H9 (cell line): ENCODE results near the gene UPF2. TPM values are rescaled to one million over a fixed set of nuclear protein-coding genes. Genes with fewer than 3 reads are reported as not detected.

Source experiments
- DNase-seq: peaks from one replicate; pipeline ENCODE4 v3.0.0-alpha.2; 2017
- H2AFZ ChIP-seq: one replicate; pipeline ENCODE4 v1.6.1; 2013; ENCODE audit warnings: mild to moderate bottlenecking, low read length, control low read depth, moderate library complexity
- H2AK5ac ChIP-seq: 2 replicates; pipeline ENCODE4 v1.6.1; 2013; ENCODE audit warnings: low read length, control low read depth, mixed read lengths; ENCODE audit not compliant: insufficient read length
- H2BK120ac ChIP-seq: one replicate; pipeline ENCODE4 v1.6.1; 2013; ENCODE audit warnings: low read depth, mild to moderate bottlenecking, low read length, control low read depth, inconsistent platforms; ENCODE audit not compliant: poor library complexity, severe bottlenecking
- H2BK12ac ChIP-seq: 2 replicates; pipeline ENCODE4 v1.6.1; 2013; ENCODE audit warnings: low read length, control low read depth, mixed read lengths, low read depth; ENCODE audit not compliant: insufficient read length
- H2BK15ac ChIP-seq: 2 replicates; pipeline ENCODE4 v1.6.1; 2013; ENCODE audit warnings: low read depth, low read length, control low read depth
- H2BK20ac ChIP-seq: one replicate; pipeline ENCODE4 v1.6.1; 2013; ENCODE audit warnings: low read depth, mild to moderate bottlenecking, low read length, control low read depth, inconsistent platforms; ENCODE audit not compliant: poor library complexity, severe bottlenecking
- H2BK5ac ChIP-seq: 2 replicates; pipeline ENCODE4 v1.6.1; 2013; ENCODE audit warnings: low read length, control low read depth, mixed read lengths; ENCODE audit not compliant: insufficient read length
- H3K14ac ChIP-seq: 2 replicates; pipeline ENCODE4 v1.6.1; 2013; ENCODE audit warnings: low read length, control low read depth; ENCODE audit not compliant: insufficient read depth
- H3K18ac ChIP-seq: 2 replicates; pipeline ENCODE4 v1.6.1; 2013; ENCODE audit warnings: low read depth, mild to moderate bottlenecking, mixed read lengths, low read length, control low read depth; ENCODE audit not compliant: insufficient read length
- H3K23ac ChIP-seq: 2 replicates; pipeline ENCODE4 v1.6.1; 2013; ENCODE audit warnings: low read length, control low read depth, mixed read lengths, low read depth; ENCODE audit not compliant: insufficient read length
- H3K23me2 ChIP-seq: 2 replicates; pipeline ENCODE4 v1.6.1; 2013; ENCODE audit warnings: low read depth, mild to moderate bottlenecking, mixed read lengths, low read length, control low read depth; ENCODE audit not compliant: insufficient read length, poor library complexity, severe bottlenecking
- H3K27ac ChIP-seq: 2 replicates; pipeline ENCODE4 v1.5.1; 2013; ENCODE audit warnings: low read length, control low read depth, mixed read lengths, low read depth; ENCODE audit not compliant: insufficient read length
- H3K27me3 ChIP-seq: 2 replicates; pipeline ENCODE4 v1.6.1; 2013; ENCODE audit warnings: low read length, control low read depth, inconsistent platforms; ENCODE audit not compliant: insufficient read depth
- H3K4ac ChIP-seq: 2 replicates; pipeline ENCODE4 v1.6.1; 2013; ENCODE audit warnings: low read depth, mild to moderate bottlenecking, control low read depth, inconsistent platforms, low read length, moderate library complexity
- H3K4me1 ChIP-seq: 2 replicates; pipeline ENCODE4 v1.6.1; 2013; ENCODE audit warnings: low read length, control low read depth, inconsistent platforms; ENCODE audit not compliant: insufficient read depth
- H3K4me2 ChIP-seq: 2 replicates; pipeline ENCODE4 v1.6.1; 2013; ENCODE audit warnings: low read length, control low read depth, mixed read lengths; ENCODE audit not compliant: insufficient read length, insufficient read depth
- H3K56ac ChIP-seq: 2 replicates; pipeline ENCODE4 v1.6.1; 2013; ENCODE audit warnings: low read depth, mild to moderate bottlenecking, mixed read lengths, low read length, control low read depth; ENCODE audit not compliant: insufficient read length
- H3K79me1 ChIP-seq: 2 replicates; pipeline ENCODE4 v1.6.1; 2013; ENCODE audit warnings: low read depth, mild to moderate bottlenecking, moderate library complexity, low read length, control low read depth, inconsistent platforms; ENCODE audit not compliant: insufficient read depth, poor library complexity, severe bottlenecking
- H3K79me2 ChIP-seq: 2 replicates; pipeline ENCODE4 v1.6.1; 2013; ENCODE audit warnings: low read length, control low read depth, inconsistent platforms; ENCODE audit not compliant: insufficient read depth
- H3K9ac ChIP-seq: 2 replicates; pipeline ENCODE4 v1.6.1; 2013; ENCODE audit warnings: low read length, control low read depth, mixed read lengths; ENCODE audit not compliant: insufficient read length; ENCODE audit errors: extremely low read depth
- H3K9me3 ChIP-seq: one replicate; pipeline ENCODE4 v1.6.1; 2013; ENCODE audit warnings: low read depth, low read length, inconsistent platforms; ENCODE audit not compliant: control insufficient read depth
- H3T11ph ChIP-seq: one replicate; pipeline ENCODE4 v1.6.1; 2013; ENCODE audit warnings: mild to moderate bottlenecking, low read length, control low read depth, inconsistent platforms
- H4K20me1 ChIP-seq: one replicate; pipeline ENCODE4 v1.6.1; 2013; ENCODE audit not compliant: control insufficient read depth, insufficient read length, insufficient read depth
- H4K5ac ChIP-seq: 2 replicates; pipeline ENCODE4 v1.6.1; 2013; ENCODE audit warnings: low read depth, mild to moderate bottlenecking, mixed read lengths, low read length, control low read depth; ENCODE audit not compliant: insufficient read length
- H4K8ac ChIP-seq: replicated peaks from 2 replicates; pipeline ENCODE4 v1.6.1; 2013; ENCODE audit warnings: low read length, control low read depth, mixed read lengths, low read depth; ENCODE audit not compliant: insufficient read length
- H4K91ac ChIP-seq: 2 replicates; pipeline ENCODE4 v1.6.1; 2013; ENCODE audit warnings: low read depth, mild to moderate bottlenecking, moderate library complexity, mixed read lengths, low read length, control low read depth; ENCODE audit not compliant: insufficient read length
- H3K27ac Mint-ChIP-seq, 3 experiments: 2 replicates in 2 of 3; 3 replicates in 1 of 3; pipeline ENCODE4 v1.8.0; 2020 to 2021; ENCODE audit warnings: mixed read lengths in 3 of 3, mild to moderate bottlenecking in 1 of 3, moderate library complexity in 1 of 3
- H3K27me3 Mint-ChIP-seq: 2 replicates; pipeline ENCODE4 v1.8.0; 2021; ENCODE audit warnings: low read depth, mild to moderate bottlenecking, moderate library complexity, mixed read lengths
- H3K36me3 Mint-ChIP-seq, 3 experiments: 2 replicates in 2 of 3; 3 replicates in 1 of 3; pipeline ENCODE4 v1.8.0; 2020 to 2021; ENCODE audit warnings: low read depth in 3 of 3, mixed read lengths in 3 of 3; ENCODE audit not compliant: insufficient read depth in 1 of 3
- H3K4me1 Mint-ChIP-seq, 2 experiments: 2 replicates each; pipeline ENCODE4 v1.8.0; 2020; ENCODE audit warnings: mixed read lengths in 2 of 2
- H3K4me3 Mint-ChIP-seq, 2 experiments: 2 replicates in 1 of 2; 3 replicates in 1 of 2; pipeline ENCODE4 v1.8.0; 2020 to 2021; ENCODE audit warnings: mild to moderate bottlenecking in 2 of 2, mixed read lengths in 2 of 2, moderate library complexity in 1 of 2
- H3K9me3 Mint-ChIP-seq, 2 experiments: 2 replicates in 1 of 2; 3 replicates in 1 of 2; pipeline ENCODE4 v1.8.0; 2020; ENCODE audit warnings: mild to moderate bottlenecking in 2 of 2, mixed read lengths in 2 of 2, moderate library complexity in 1 of 2
- WGBS: extraction: QIAGEN DNeasy Blood & Tissue Kit; methylation state at CpG from one replicate; pipeline ENCODE4 v1.1.7; 2013; ENCODE audit warnings: missing lambda C conversion rate, low lambda C conversion rate, mixed read lengths; ENCODE audit not compliant: insufficient read length; ENCODE audit errors: extremely low coverage; 5-methylcytosine and 5-hydroxymethylcytosine counted together
- total RNA-seq: library from RNA; stranded (reverse); gene quantifications from 2 replicates; pipeline ENCODE4 v1.2.1, GENCODE V29; 2021
- TF ChIP-seq, protein P1 (sequence below): fragments of 200-600 bp; sonication (generic); conservative IDR thresholded peaks from 3 replicates; pipeline ENCODE4 v1.8.0; 2021; ENCODE audit warnings: antibody characterized with exemption, mild to moderate bottlenecking

The UPF2 gene
- total RNA-seq, 1 experiment from 2014 or later: 34.1 TPM

GRCh38 chr10:12081879-12082557 is 39.4 kb upstream of the UPF2 start:
- no peaks in the 10 kb centered on the region for H3K79me2 ChIP-seq
- H3K9ac ChIP-seq: no peak overlapping the region
- H2BK12ac ChIP-seq: no peak overlapping the region
- no peak overlapping the region for H2AFZ ChIP-seq
- H3K27me3 Mint-ChIP-seq: no peaks in the 10 kb centered on the region
- H3K79me1 ChIP-seq: peaks cover 3% of the 10 kb centered on the region
- no CpG with 5 or more reads among the region's 6 CpGs for WGBS
- H2BK15ac ChIP-seq: no peak overlapping the region
- no peak overlapping the region for H3K27ac ChIP-seq
- H3K9me3 Mint-ChIP-seq: no peaks in the 10 kb centered on the region
- H2AK5ac ChIP-seq: no peak overlapping the region
- TF ChIP-seq, protein P1, sequence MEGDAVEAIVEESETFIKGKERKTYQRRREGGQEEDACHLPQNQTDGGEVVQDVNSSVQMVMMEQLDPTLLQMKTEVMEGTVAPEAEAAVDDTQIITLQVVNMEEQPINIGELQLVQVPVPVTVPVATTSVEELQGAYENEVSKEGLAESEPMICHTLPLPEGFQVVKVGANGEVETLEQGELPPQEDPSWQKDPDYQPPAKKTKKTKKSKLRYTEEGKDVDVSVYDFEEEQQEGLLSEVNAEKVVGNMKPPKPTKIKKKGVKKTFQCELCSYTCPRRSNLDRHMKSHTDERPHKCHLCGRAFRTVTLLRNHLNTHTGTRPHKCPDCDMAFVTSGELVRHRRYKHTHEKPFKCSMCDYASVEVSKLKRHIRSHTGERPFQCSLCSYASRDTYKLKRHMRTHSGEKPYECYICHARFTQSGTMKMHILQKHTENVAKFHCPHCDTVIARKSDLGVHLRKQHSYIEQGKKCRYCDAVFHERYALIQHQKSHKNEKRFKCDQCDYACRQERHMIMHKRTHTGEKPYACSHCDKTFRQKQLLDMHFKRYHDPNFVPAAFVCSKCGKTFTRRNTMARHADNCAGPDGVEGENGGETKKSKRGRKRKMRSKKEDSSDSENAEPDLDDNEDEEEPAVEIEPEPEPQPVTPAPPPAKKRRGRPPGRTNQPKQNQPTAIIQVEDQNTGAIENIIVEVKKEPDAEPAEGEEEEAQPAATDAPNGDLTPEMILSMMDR: no peak
- H4K91ac ChIP-seq: no peak overlapping the region
- no peak for DNase-seq
- H3K27ac Mint-ChIP-seq: peak overlapping the region in 1 of 3 experiments; percentile 70; a peak in 1 of 7 replicates
- H3K23ac ChIP-seq: no peak overlapping the region
- no peak overlapping the region for H2BK5ac ChIP-seq
- no peaks in the 10 kb centered on the region for H3K23me2 ChIP-seq
- H3K27me3 ChIP-seq: no peaks in the 10 kb centered on the region
- no peaks in the 10 kb centered on the region; a peak in 1 of 4 replicates for H3K4me1 Mint-ChIP-seq
- H3K4ac ChIP-seq: no peak overlapping the region
- no peaks in the 10 kb centered on the region for H3K9me3 ChIP-seq
- H3K4me3 Mint-ChIP-seq: no peak overlapping the region
- H3K56ac ChIP-seq: no peak overlapping the region
- no peak overlapping the region for H3K14ac ChIP-seq
- H3K4me2 ChIP-seq: no peak overlapping the region
- H2BK120ac ChIP-seq: no peak overlapping the region
- H3K4me1 ChIP-seq: no peaks in the 10 kb centered on the region
- H3K36me3 Mint-ChIP-seq: peaks cover 23 to 68% (median 59%) of the 10 kb centered on the region in 3 experiments
- H2BK20ac ChIP-seq: no peak overlapping the region
- no peaks in the 10 kb centered on the region for H4K20me1 ChIP-seq
- H3T11ph ChIP-seq: no peak overlapping the region
- H3K18ac ChIP-seq: no peak overlapping the region
- no peak overlapping the region for H4K5ac ChIP-seq
- H4K8ac ChIP-seq: no peak overlapping the region
